ENCODE results near the gene TBC1D10B.

DNA sequence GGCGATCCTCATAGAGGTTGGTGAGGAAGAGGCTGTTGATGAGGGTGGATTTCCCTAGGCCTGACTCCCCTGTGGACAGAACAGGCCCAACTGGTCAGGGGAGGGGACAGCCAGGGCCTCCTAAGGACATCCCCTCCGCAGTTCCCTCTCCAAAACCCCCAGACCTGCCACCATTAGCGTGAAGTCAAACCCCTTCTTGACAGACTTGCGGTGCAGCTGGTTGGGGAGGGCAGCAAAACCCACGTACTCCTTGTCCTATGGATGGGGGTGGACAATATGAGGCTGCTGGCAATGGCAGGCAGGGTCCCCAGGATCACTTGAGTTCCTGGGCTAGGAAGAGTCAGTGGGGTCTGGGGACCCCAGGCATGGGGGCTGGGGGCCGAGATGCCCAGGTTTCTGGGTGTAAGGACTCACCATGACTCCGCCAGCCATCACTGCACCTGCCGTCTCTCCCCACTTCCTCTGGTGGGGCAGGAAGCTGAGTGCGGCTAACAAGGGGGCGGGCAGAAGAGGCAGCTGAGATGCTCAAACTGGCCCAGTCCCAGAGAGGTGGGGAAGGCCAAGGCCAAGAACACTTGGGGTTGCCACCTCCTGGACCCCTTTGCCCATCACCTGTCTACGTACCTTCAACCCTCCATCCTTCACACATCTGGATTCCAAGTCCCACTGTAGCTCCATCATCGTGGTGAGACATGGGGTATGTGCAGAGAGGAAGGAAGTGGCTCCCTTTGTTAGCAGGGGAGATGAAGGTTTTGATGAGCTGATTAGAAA is 12.0 kb upstream of the TBC1D10B start, which contains the start of gene SEPTIN1:
- TF ChIP-seq POLR2A (IDR thresholded peaks at IDR 0.05; ENCODE audit: control extremely low read depth in 1 of 2, low read depth in 2 of 2, low read length in 2 of 2) = no peak
- no peak for TF ChIP-seq CTCF (IDR thresholded peaks at IDR 0.05; ENCODE audit: control extremely low read depth in 1 of 3, insufficient read depth in 1 of 3, low read depth in 1 of 3, low read length in 3 of 3)
- no peak for TF ChIP-seq E2F6 (IDR thresholded peaks at IDR 0.05)
- TF ChIP-seq SIX5 (IDR thresholded peaks at IDR 0.05; ENCODE audit: low read depth, low read length) = no peak
- no peak for TF ChIP-seq TCF12 (IDR thresholded peaks at IDR 0.05; ENCODE audit: low read depth, low read length)
- TF ChIP-seq POLR2AphosphoS5 (IDR thresholded peaks at IDR 0.05; ENCODE audit: low read depth, low read length) = no peak
- TF ChIP-seq EP300 (IDR thresholded peaks at IDR 0.05; ENCODE audit: borderline replicate concordance in 1 of 2, low read depth in 2 of 2, low read length in 2 of 2) = no peak
- TF ChIP-seq RFX5 (IDR thresholded peaks at IDR 0.05; ENCODE audit: borderline replicate concordance, low read depth, low read length) = no peak
- TF ChIP-seq BRCA1 (IDR thresholded peaks at IDR 0.05; ENCODE audit: low read depth, low read length) = no peak
- no peak for TF ChIP-seq CBX5 (IDR thresholded peaks at IDR 0.05; ENCODE audit: low read depth, low read length)
- TF ChIP-seq SP2 (IDR thresholded peaks at IDR 0.05; ENCODE audit: low read length) = no peak
- no peak for TF ChIP-seq RAD21 (IDR thresholded peaks at IDR 0.05 in 1 of 2, conservative IDR thresholded peaks at IDR 0.05 in 1 of 2; ENCODE audit: low read depth in 2 of 2, low read length in 2 of 2)
